NCI-H1694 (cell line): ENCODE measurements around the gene NLGN1.
"Not testable (repeated sequence)": the region's sequence is repeated elsewhere in the genome, so short reads cannot be mapped to it uniquely, and the experiment has no call there.

Experiments used
- DNase-seq: peaks from one replicate; lab custom pipeline; 2025; lab: John Stamatoyannopoulos, UW

Gene NLGN1

DNA sequence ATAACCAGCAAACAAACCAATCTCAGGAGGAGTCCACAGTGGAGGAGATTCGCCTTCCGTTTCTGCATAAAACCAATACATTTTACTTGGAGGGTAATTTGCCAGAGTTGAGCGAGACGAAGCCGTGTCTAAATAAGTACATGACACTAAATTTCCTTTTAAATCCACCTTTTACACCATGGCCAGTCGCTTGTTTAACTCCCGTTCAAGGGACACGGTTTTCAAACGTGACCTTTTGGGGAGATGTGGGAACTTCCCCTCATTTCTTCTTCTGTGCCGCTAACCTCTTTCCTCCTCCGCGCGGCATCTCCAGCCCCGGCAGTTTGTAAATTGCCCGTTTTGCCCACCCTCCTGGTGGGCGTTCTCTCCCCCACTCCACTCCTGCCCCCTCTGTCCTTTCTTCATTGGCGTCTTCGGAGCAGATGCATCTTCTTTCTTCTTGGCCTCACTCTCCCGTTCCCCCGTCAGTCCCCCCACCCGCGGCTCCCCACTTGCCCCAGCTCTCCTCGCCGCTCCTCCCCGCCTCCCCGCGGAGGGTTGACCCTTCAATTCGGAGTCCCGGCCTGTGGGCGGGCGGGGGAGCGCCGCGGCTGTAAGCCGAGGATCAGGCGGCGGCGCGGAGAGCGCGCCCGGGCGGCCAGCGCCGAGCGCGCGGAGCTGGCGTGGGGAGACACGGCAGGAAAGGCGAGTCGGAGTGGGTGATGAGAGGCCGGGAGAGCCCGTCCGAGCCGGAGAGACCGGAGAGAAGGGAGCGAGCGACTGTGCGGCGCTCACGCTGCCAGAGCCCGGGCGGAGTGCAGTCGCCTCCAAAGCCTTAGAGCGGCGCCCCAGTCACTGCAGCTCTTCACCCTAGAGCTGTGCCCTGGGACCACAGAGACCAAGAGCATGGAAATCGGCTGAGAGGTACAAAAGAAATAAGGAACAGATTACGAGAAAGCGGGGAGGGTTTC, at the start of gene NLGN1:
Gene NLGN1, plus strand, starts transcription at position 584 of the 950 bp plus-strand sequence.
- DNase-seq, result peak; percentile 37

- DNase-seq, result no peak
These were observed 45.7 kb upstream of the NLGN1 start for GRCh38 chr3:173351886-173352285.

DNA sequence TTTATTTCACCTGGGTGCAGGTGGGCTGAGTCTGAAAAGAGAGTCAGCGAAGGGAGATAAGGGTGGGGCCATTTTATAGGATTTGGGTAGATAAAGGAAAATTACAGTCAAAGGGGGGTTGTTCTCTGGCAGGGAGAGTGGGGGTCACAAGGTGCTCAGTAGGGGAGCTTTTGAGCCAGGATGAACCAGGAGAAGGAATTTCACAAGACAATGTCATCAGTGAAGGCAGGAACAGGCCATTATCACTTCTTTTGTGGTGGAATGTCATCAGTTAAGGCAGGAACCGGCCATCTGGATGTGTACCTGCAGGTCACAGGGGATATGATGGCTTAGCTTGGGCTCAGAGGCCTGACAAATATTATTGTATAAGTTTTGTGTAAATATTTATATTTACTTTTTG, 44.4 kb upstream of the NLGN1 start:
- DNase-seq, result not testable (repeated sequence)

GRCh38 chr3:173354124-173354523, 43.4 kb upstream of the NLGN1 start:
- DNase-seq, result no peak

DNA sequence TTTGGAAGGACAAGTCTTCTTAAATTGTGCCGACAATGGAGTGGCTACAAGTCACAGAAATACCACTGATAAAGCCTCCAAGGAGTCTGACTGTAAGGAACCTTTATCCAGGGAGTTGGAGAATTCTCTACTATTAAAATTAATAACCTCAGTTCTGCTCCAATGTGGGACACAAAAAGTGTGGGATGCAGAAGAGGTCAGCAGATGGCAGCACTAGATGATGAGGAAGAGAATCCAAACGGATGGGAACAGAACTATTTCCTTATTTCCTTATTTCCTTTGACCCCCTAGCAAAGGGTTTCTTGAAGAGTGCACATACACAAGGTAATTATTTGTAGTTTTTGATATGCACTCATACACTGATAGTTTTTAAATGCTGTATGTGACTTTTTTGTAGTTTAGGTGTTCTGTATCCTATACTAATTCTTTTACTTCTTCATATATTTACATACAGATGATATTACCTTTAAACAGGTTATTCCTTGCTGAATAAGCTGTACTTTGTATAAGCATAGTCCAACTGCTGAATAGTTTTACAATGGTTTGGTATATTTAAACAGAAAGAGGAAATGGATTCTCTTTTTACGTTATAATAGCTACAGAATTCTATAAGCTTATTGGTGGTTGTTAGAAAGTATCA, 25.6 kb upstream of the NLGN1 start:
- DNase-seq, result peak; percentile 32

- no peak for DNase-seq
These were observed 16.9 kb upstream of the NLGN1 start for GRCh38 chr3:173380681-173381080.

DNA sequence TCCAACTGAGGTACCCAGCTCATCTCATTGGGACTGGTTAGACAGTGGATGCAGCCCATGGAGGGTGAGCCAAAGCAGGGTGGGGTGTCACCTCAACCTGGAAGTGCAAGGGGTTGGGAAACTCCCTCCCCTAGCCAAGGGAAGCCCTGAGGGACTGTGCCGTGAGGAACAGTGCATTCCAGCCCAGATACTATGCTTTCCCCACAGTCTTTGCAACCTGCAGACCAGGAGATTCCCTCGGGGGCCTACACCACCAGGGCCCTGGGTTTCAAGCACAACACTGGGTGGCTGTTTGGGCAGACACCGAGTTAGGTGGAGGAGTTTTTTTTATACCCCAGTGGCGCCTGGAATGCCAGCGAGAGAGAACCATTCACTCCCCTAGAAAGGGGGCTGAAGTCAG, 15.6 kb upstream of the NLGN1 start:
- DNase-seq, result not testable (repeated sequence)

DNA sequence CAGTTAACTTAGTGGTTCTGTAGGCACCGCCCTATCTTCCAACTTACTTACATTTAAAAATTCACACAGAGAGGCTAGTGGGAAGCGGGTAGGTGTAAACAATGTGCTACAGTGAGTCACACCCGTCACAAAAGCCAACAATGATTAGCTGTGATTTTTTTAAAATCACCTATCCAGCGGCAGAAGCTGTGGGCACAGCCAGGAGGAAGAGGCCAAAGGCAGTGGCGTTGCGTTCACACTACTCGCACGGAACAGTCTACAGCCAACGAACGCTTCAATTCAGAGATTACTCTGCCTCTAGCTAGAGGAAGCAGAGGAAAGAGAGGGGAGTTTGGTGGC, 2.5 kb upstream of the NLGN1 start:
- DNase-seq, result no peak

DNA sequence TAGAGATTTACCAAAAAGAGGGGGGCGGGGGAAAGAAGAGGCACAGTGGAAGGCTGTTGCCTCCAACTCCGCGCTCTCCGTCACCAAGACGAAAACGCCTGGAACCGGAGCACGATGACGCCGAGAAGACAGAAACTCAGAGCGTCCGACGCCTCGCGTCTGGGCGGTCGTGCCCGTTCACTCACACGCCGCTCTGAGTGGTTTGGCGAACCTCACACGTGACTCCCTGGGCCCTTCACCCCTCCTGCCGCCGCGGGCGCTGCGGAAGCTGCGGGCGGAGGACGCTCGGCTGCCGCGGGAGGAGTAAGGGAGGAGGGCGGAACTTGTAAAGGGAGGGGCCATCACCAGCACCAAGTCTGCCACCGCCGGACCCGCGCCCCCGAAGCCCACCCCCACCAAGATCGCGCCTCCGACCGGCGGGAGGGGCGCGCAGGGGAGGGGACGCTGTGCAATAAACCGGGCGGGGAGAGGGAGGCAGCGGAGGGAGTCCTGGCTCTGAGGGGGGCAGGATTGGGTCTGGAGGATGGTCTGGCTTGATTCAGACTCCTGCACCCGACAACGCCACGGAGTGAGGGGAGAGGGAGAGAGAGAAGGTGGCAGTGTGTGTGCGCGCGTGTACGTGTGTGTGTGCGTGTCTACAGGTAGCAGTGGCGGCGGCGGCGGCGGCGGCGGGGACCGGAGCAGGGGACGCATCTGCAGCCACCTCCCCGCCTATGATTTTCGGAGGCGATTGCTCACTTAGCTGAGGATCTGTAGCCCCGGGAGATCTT, 1.9 kb upstream of the NLGN1 start:
- DNase-seq, result peak; percentile 77

DNA sequence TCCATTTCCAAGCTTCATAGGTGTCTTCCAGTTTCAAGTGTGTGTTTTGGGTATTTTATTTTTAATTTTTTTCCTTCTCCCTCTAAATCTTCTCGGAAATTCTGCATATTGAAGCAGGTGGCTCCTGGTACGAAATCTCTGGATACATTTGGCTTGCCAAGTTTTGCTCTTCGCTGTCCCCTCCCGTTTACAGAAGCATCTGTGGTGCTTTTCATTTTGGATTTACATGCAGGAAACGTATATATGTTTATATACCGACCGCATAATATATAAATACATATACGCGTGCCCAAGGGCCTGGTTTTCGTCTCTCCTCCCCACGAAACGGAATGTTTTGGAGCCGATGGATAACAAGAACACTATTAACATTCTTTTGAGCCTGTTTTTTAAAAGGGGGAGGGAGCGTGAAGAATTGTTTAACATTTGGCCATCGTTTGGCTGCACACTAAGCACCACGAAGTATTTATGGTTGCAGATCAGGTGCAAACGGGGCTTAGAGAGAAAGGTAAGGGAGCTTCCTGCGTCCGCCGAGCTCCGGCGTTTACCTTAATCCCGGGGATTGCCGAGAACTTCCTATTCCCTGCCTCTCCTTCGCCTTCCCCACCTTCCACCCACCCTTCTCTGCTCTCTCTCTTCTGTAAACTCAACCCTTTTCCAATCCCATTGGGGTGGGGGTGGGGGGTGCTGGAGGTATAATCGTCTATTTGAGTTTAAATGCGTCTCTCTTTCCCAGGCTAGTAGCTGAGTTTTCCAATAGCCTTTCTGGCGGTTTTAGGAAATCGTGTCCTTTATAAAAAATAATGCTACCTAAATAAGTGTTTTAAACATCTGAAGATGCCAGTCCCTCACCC, 1.1 kb upstream of the NLGN1 start:
- peak; percentile 25 for DNase-seq

- peak; percentile 36 for DNase-seq
These were observed 551 bp downstream of the NLGN1 start for GRCh38 chr3:173398111-173398479.

DNA sequence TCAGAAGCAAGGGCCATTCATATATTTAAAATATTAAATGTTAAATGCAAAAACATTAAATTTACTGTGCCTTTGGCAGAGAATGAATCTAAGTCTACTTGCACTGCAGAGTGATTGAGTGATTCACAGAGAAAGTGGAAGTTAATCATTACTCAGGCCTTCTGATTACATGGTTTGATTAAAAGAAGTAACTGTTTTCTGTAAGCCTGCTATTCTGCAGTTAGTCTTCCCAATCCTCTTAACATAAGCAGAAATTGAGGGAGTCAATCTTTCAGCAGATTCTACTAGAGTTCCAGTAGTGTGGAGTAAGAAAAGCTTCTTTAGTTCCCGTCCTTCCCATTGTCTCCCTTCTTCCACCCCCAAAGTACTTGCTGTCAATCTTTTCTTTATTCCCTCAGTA, 1.5 kb downstream of the NLGN1 start:
- DNase-seq, result no peak

DNA sequence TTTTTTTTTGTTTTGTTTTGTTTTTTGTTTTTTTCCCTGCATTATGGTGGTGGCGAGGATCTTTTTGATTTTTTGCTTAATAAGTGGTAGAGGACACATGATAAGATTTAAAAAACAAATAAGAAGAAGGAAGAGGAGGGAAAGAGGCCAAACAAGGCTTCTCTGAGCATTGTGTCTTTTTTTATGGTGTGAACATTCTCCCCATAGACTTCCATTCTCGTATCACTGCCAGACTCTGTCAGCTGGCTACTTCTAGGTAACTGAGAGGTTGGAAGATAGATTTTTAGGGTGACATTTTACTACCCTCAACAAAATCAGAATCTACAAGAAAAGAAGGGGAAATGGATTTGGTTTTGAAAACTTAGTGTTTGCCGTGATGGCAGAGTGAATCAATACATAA, 3.8 kb downstream of the NLGN1 start:
- no peak for DNase-seq

GRCh38 chr3:173402656-173403055, 5.1 kb downstream of the NLGN1 start:
- no peak for DNase-seq

GRCh38 chr3:173403376-173403775, 5.8 kb downstream of the NLGN1 start:
- DNase-seq, result no peak

GRCh38 chr3:173404156-173404555, 6.6 kb downstream of the NLGN1 start:
- DNase-seq, result no peak

DNA sequence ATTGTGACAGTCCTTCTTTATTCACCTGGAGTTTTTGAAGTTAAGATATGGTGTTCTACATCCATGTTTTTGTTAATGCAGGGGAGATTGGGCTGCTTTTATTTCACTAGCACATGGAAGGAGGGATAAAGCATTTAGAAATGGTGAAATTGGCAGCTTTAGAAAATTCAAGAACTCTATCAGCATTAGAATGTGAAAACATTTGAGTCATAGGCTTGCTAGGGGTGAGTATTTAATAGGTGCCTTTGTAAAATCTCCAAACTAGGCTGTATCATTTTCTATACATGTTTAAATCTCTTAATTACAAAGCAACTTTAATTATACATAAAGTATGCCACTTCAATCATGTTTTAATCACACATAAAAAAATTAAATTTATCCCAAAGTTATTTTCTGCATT, 12.9 kb downstream of the NLGN1 start:
- no peak for DNase-seq

- DNase-seq, result no peak
These were observed 13.3 kb downstream of the NLGN1 start for GRCh38 chr3:173410849-173411248.

GRCh38 chr3:173411375-173411973, 13.9 kb downstream of the NLGN1 start:
- peak; percentile 59 for DNase-seq

DNA sequence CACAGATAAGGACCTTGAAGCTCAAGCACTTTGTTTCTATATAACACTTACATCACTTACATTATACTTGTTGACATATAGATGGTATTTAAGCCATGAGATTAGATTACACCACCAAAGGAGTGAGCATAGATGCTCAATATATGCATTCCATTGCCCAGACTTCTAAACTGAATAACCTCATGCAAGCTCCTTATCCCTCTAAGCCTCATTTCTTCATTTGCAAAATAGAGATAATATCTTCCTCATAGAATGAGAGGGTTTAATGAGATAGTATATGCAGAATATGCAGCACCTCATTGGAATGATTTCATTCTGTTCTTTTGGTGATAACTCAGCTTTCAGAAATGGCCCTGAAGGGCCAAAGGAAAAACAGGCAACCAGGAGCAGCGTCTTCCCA, 18.5 kb downstream of the NLGN1 start:
- no peak for DNase-seq

- DNase-seq, result no peak
These were observed 31.5 kb downstream of the NLGN1 start for GRCh38 chr3:173429076-173429475.
